Memory B cell (primary cell): ENCODE results near the gene PRR33.

ENCODE experiments used
- ATAC-seq: fragments of 150-1000 bp; cut with Tn5 transposase; 2 replicates; pipeline ENCODE4 v1.10.0; 2021; ENCODE audit warnings: low read depth, mild to moderate bottlenecking, moderate library complexity
- DNase-seq, 2 donors: peaks; one replicate each; pipeline ENCODE4 v3.0.0; 2022; ENCODE audit warnings: low spot score in 2 of 2
- H3K27ac Mint-ChIP-seq: one replicate; pipeline ENCODE4 v1.8.0; 2022; ENCODE audit warnings: mild to moderate bottlenecking, moderate library complexity, mixed read lengths
- H3K27me3 Mint-ChIP-seq: one replicate; pipeline ENCODE4 v1.8.0; 2022; ENCODE audit warnings: mixed read lengths
- H3K36me3 Mint-ChIP-seq: one replicate; pipeline ENCODE4 v1.8.0; 2022; ENCODE audit warnings: mild to moderate bottlenecking, mixed read lengths
- H3K4me1 Mint-ChIP-seq: one replicate; pipeline ENCODE4 v1.8.0; 2022; ENCODE audit warnings: mixed read lengths
- H3K4me3 Mint-ChIP-seq: one replicate; pipeline ENCODE4 v1.8.0; 2022; ENCODE audit warnings: mild to moderate bottlenecking, moderate library complexity, mixed read lengths
- H3K9me3 Mint-ChIP-seq: one replicate; pipeline ENCODE4 v1.8.0; 2022; ENCODE audit warnings: mixed read lengths

The PRR33 gene

GRCh38 chr11:1923201-1923956 lies 31.7 kb upstream of the PRR33 start:
- H3K4me3 Mint-ChIP-seq, result no peak overlapping the region
- H3K9me3 Mint-ChIP-seq, result no peaks in the 10 kb centered on the region
- peaks cover 13% of the 10 kb centered on the region for H3K4me1 Mint-ChIP-seq
- H3K27me3 Mint-ChIP-seq, result peaks cover 18% of the 10 kb centered on the region
- ATAC-seq (no peak), DNase-seq (no peak)
- no peak overlapping the region for H3K27ac Mint-ChIP-seq
- H3K36me3 Mint-ChIP-seq, result no peaks in the 10 kb centered on the region

- no peak overlapping the region for H3K4me3 Mint-ChIP-seq
- no peak overlapping the region for H3K27ac Mint-ChIP-seq
- H3K4me1 Mint-ChIP-seq, result peaks cover 13% of the 10 kb centered on the region
- no peaks in the 10 kb centered on the region for H3K9me3 Mint-ChIP-seq
- DNase-seq, result no peak
- H3K36me3 Mint-ChIP-seq, result no peaks in the 10 kb centered on the region
- no peak for ATAC-seq
- H3K27me3 Mint-ChIP-seq, result peaks cover 16% of the 10 kb centered on the region
Measured at GRCh38 chr11:1922481-1923081, 30.9 kb upstream of the PRR33 start.

GRCh38 chr11:1921574-1922141 lies 30.0 kb upstream of the PRR33 start:
- Mint-ChIP-seq H3K4me1 (peaks cover 15% of the 10 kb centered on the region), H3K27ac (no peak overlapping the region), H3K36me3 (no peaks in the 10 kb centered on the region), H3K4me3 (no peak overlapping the region), H3K9me3 (no peaks in the 10 kb centered on the region), H3K27me3 (peaks cover 15% of the 10 kb centered on the region)
- DNase-seq (no peak), ATAC-seq (no peak)

DNA sequence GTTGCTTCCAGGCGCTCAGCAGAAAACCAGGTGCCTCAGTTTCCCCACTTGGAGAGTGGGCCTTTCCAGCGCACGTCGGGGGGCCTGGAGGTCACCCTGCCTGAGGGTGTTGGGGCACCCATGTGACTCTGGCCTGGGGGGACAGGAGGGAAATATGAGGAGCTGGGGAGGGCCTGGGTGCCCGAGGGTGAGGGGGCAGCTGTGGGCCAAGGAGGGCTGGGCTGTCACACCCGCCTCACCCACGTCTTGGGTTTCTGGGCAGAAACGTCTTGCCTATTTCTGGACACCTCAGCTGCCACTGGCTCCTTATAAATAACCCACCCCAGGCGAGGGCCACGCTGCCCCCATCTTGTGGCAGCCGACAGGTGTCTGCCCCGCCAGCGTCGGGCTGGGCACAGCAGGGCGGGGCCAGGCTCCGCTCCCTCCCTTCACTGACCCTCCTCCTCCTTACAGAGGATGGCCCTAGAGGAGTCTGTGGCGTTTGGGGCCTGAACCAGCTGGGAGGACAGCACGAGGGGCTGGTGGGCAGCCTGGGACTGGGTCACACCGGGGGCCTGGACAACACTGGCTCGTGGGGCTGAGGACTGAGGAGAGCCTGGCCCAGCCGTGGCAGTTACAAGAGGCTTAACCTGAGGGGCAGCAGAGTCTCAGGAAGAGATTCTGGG lies 29.3 kb upstream of the PRR33 start:
- Mint-ChIP-seq H3K36me3 (no peaks in the 10 kb centered on the region), H3K9me3 (no peaks in the 10 kb centered on the region), H3K27ac (no peak overlapping the region), H3K27me3 (peaks cover 12% of the 10 kb centered on the region), H3K4me1 (peaks cover 15% of the 10 kb centered on the region), H3K4me3 (no peak overlapping the region)
- ATAC-seq (peak; percentile 49), DNase-seq (no peak)

DNA sequence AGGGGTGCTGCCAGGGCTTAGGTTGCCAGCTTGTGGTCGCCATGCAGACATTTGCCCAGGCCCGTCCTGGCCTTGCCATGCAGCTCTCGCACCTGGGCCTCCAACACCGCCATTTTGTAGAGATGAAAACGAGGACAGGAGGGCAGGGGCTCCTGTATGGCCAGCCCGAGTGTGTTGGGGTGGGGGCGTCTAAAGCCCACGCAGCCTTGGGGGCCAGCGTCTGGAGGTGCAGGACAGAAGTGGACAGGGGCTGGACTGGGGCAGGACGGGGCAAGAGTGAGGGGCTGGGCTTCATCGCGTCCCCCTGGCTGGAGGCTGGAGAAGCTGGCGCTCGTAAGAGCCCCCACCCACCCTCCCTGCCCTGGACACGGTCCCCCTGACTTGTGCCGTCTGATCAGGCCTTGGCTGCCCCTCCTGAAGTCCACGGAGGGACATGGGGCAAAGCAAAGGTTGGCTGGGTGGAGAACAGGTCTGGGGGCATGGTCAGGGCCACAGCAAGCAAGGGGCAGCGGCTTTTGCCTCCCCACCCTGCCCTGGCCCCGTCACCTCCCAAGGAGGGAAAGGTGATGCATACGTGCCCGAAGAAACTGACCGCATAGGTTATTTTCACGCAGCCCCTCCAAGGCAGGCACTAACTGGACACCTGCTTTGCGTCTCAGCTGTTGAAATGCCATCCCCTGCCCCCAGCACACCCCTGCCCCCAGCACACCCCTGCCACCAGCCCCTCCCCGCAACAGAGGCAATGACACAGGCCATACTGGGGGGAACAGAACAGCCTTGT lies 28.6 kb upstream of the PRR33 start:
- Mint-ChIP-seq H3K36me3 (no peaks in the 10 kb centered on the region), H3K27me3 (peaks cover 11% of the 10 kb centered on the region), H3K27ac (no peak overlapping the region), H3K4me1 (peaks cover 20% of the 10 kb centered on the region), H3K9me3 (no peaks in the 10 kb centered on the region), H3K4me3 (no peak overlapping the region)
- ATAC-seq, result no peak
- DNase-seq, result no peak

- DNase-seq (no peak), ATAC-seq (no peak)
- Mint-ChIP-seq H3K27me3 (peaks cover 18% of the 10 kb centered on the region), H3K9me3 (no peaks in the 10 kb centered on the region), H3K4me1 (peaks cover 27% of the 10 kb centered on the region), H3K4me3 (no peak within 1 kb of the TSS), H3K27ac (no peak within 1 kb of the TSS), H3K36me3 (no peaks in the 10 kb centered on the region)
Measured at GRCh38 chr11:1919391-1920127, 27.9 kb upstream of the PRR33 start, which contains the start of gene TNNT3. TNNT3 (plus strand) TSS chr11:1919703; CDS start chr11:1922875, 3,172 bp downstream.

GRCh38 chr11:1918436-1919315 lies 27.0 kb upstream of the PRR33 start:
- peaks cover 26% of the 10 kb centered on the region for H3K4me1 Mint-ChIP-seq
- H3K27me3 Mint-ChIP-seq, result peaks cover 20% of the 10 kb centered on the region
- DNase-seq, result no peak
- no peak overlapping the region for H3K27ac Mint-ChIP-seq
- no peaks in the 10 kb centered on the region for H3K9me3 Mint-ChIP-seq
- H3K4me3 Mint-ChIP-seq, result no peak overlapping the region
- no peak for ATAC-seq
- H3K36me3 Mint-ChIP-seq, result no peaks in the 10 kb centered on the region

- Mint-ChIP-seq H3K36me3 (no peaks in the 10 kb centered on the region), H3K27me3 (peaks cover 18% of the 10 kb centered on the region), H3K4me3 (no peak overlapping the region), H3K9me3 (no peaks in the 10 kb centered on the region), H3K4me1 (peaks cover 22% of the 10 kb centered on the region), H3K27ac (no peak overlapping the region)
- DNase-seq (no peak), ATAC-seq (peak; percentile 28)
Measured at GRCh38 chr11:1917523-1918435, 26.1 kb upstream of the PRR33 start.

DNA sequence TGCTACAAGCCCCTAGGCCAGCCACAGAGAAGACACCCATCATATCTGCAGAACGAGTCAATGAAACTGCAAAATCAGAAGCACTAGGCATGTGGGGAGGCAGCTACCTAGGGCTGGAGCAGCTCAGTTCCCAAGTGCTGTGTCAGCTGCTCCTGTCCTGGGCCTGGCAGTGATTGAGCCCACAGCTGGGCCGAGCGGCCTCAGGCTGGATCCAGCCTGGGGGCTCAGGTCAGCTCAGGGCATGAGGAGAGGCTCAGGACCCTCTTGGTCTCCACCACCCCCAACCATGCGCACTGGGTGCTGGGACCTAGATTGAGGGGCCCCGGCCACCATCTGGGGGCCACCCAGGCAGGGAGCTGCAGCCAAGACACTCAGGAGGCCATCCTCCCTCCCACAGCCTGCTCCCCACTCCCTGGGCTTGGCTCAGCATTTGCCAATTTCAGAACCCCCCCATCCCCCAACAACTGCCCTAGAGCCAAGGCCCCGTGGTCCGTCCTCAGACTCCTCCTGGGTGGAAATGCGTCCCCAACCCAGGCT lies 25.4 kb upstream of the PRR33 start:
- ATAC-seq, result peak; percentile 3
- H3K36me3 Mint-ChIP-seq, result no peaks in the 10 kb centered on the region
- H3K27ac Mint-ChIP-seq, result no peak overlapping the region
- H3K4me1 Mint-ChIP-seq, result peaks cover 23% of the 10 kb centered on the region
- DNase-seq, result no peak
- H3K4me3 Mint-ChIP-seq, result no peak overlapping the region
- H3K9me3 Mint-ChIP-seq, result no peaks in the 10 kb centered on the region
- H3K27me3 Mint-ChIP-seq, result peaks cover 17% of the 10 kb centered on the region

GRCh38 chr11:1916132-1916985 lies 24.7 kb upstream of the PRR33 start:
- no peaks in the 10 kb centered on the region for H3K36me3 Mint-ChIP-seq
- H3K9me3 Mint-ChIP-seq, result no peaks in the 10 kb centered on the region
- DNase-seq, result no peak
- peaks cover 23% of the 10 kb centered on the region for H3K4me1 Mint-ChIP-seq
- ATAC-seq, result peak; percentile 55
- H3K4me3 Mint-ChIP-seq, result no peak overlapping the region
- no peak overlapping the region for H3K27ac Mint-ChIP-seq
- peaks cover 17% of the 10 kb centered on the region for H3K27me3 Mint-ChIP-seq

DNA sequence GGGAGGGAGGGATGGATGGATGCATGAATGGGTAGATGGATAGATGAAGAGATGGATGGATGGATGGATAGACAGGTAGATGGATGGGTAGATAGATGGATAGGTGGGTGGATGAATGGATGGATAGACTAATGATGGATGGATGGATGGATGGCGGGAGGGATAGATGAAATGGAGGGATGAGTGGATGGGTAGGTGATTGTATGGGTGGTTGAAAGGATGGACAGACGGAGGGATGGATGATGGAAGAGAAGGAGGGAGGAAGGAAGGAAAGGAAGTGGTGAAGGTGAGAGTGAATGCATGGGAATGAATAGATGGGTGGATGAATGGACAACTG lies 24.1 kb upstream of the PRR33 start:
- no peak overlapping the region for H3K27ac Mint-ChIP-seq
- H3K27me3 Mint-ChIP-seq, result peaks cover 17% of the 10 kb centered on the region
- peaks cover 20% of the 10 kb centered on the region for H3K4me1 Mint-ChIP-seq
- H3K9me3 Mint-ChIP-seq, result no peaks in the 10 kb centered on the region
- ATAC-seq (no peak), DNase-seq (no peak)
- no peaks in the 10 kb centered on the region for H3K36me3 Mint-ChIP-seq
- H3K4me3 Mint-ChIP-seq, result no peak overlapping the region
